Breast epithelium (tissue), 4 donors: ENCODE results near the gene SLC9A3. TPM values are rescaled to one million over a fixed set of nuclear protein-coding genes. Genes with fewer than 3 reads are reported as not detected.

ENCODE experiments used
- DNase-seq, 2 donors: peaks; one replicate each; pipeline ENCODE4 v3.0.0-alpha.2; 2019; ENCODE audit warnings: low spot score in 2 of 2
- H3K27ac ChIP-seq, 2 donors: fragments of 200-600 bp; sonication (generic) in 1 of 2; one replicate each; pipeline ENCODE4 v1.5.1; 2016 to 2019; ENCODE audit warnings: mild to moderate bottlenecking in 1 of 2
- H3K27me3 ChIP-seq, 2 donors: fragments of 200-600 bp; sonication (generic) in 1 of 2; one replicate each; pipeline versions ENCODE4 v1.5.1 to v1.6.0; 2017 to 2019; ENCODE audit warnings: control low read depth in 1 of 2, mild to moderate bottlenecking in 1 of 2
- H3K36me3 ChIP-seq: fragments of 200-600 bp; one replicate; pipeline ENCODE4 v1.5.1; 2019
- H3K4me1 ChIP-seq, 2 donors: fragments of 200-600 bp; sonication (generic); one replicate each; pipeline ENCODE4 v1.5.1; 2016 to 2019; ENCODE audit warnings: control low read depth in 1 of 2
- H3K4me3 ChIP-seq, 3 donors: fragments of 200-600 bp; sonication (generic); 1 replicate in 2 of 3; 2 replicates in 1 of 3; pipeline ENCODE4 v1.5.1; 2016 to 2019; ENCODE audit warnings: mild to moderate bottlenecking in 3 of 3, moderate library complexity in 2 of 3
- H3K9me3 ChIP-seq, 2 donors: fragments of 200-600 bp; sonication (generic) in 1 of 2; one replicate each; pipeline ENCODE4 v1.5.1; 2016 to 2019; ENCODE audit warnings: control low read depth in 1 of 2
- CTCF ChIP-seq, 3 donors: fragments of 450-650 bp; IDR thresholded peaks; one replicate each; pipeline ENCODE4 v1.5.1; 2016 to 2017; ENCODE audit warnings: antibody characterized with exemption in 3 of 3, mild to moderate bottlenecking in 3 of 3, moderate library complexity in 3 of 3
- POLR2A ChIP-seq: fragments of 450-650 bp; IDR thresholded peaks from one replicate; pipeline ENCODE4 v1.6.1; 2016; ENCODE audit warnings: antibody characterized with exemption, mild to moderate bottlenecking, moderate library complexity
- POLR2AphosphoS5 ChIP-seq, 3 donors: sonication (generic); formaldehyde crosslinking; IDR thresholded peaks; one replicate each; pipeline ENCODE4 v1.6.1; 2017; ENCODE audit warnings: antibody characterized with exemption in 3 of 3
- intact Hi-C: fragments of 100-400 bp; cut with DNase I; formaldehyde crosslinking; loops from one replicate; pipeline ENCODE4 v1.15.1; 2023; ENCODE audit warnings: low total_unique reads
- total RNA-seq, 3 donors: library from RNA; depleted of rRNA; stranded (reverse); fragments of >200 nt; gene quantifications; one replicate each; pipeline ENCODE4 v1.1.0, GENCODE V29; 2016

Gene SLC9A3
- total RNA-seq, 3 donors from 2014 or later, result 1.1 to 5.6 (median 2.3) TPM

DNA sequence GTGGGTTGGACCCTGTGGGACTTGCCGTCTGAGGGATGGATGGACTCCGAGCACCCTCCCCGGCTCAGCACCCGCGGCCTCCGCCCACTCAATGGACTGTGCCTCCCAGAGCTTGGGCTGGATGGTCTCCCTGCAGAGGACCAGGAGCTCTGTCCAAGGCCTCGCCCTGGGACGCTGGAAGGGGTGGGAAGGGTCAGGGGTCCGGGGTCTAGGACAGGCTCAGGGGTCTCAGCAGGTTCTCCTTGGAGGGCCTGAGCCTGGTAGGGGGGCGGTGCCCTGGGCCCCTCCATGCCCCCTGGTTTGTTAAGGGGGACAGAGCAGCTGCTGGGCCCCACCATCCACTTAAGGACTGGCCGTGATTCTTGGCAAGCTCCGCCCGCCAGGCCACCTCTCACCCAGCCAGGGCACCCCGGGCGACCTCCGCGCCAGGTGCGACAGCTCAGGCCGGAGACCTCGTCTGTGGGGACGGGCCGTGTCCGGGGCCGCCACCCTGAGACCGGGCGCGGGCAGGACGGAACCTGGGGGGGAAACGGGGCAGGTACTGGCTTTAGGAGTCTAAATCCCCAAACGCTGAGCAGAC lies 52.1 kb downstream of the SLC9A3 start:
- peaks cover 0 to 6% of the 10 kb centered on the region in 2 donors for H3K4me1 ChIP-seq
- H3K4me3 ChIP-seq, result peak overlapping the region; percentile 80 to 95 (median 87)
- H3K9me3 ChIP-seq, result no peaks in the 10 kb centered on the region
- H3K27ac ChIP-seq, result peak overlapping the region; percentile 72 to 73
- intact Hi-C loops, result no loop called here
- no peak for TF ChIP-seq CTCF (IDR thresholded peaks at IDR 0.05)
- no peak for TF ChIP-seq POLR2AphosphoS5 (IDR thresholded peaks at IDR 0.05)
- TF ChIP-seq POLR2A, result no peak
- no peaks in the 10 kb centered on the region for H3K36me3 ChIP-seq
- peaks cover 5 to 26% of the 10 kb centered on the region in 2 donors for H3K27me3 ChIP-seq
- peak in 1 of 2 donors; percentile 52 for DNase-seq

DNA sequence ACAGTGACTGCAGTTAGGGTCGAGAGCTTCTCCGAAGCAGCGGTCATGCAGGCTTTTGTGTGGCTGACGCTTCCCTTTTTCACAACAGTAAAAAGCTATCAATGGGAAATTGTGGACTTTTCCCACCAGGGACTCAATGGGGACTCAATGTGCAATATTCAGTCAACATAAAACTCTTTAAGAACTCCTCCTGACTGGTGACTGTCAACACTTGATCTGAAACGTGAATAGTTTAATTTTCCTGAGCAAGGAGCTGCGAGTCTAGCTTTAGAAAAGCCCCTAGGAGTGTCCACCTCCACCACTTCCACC lies 52.5 kb downstream of the SLC9A3 start:
- Histone ChIP-seq H3K27ac (no peak overlapping the region), H3K4me1 (peaks cover 0 to 6% of the 10 kb centered on the region in 2 donors), H3K9me3 (no peaks in the 10 kb centered on the region), H3K4me3 (peak overlapping the region; percentile 80 to 95 (median 87)), H3K36me3 (no peaks in the 10 kb centered on the region), H3K27me3 (peaks cover 2 to 21% of the 10 kb centered on the region in 2 donors)
- intact Hi-C loops, result no loop called here
- TF ChIP-seq CTCF (IDR thresholded peaks at IDR 0.05), result no peak
- no peak for TF ChIP-seq POLR2AphosphoS5 (IDR thresholded peaks at IDR 0.05)
- no peak for TF ChIP-seq POLR2A
- DNase-seq, result peak in 1 of 2 donors; percentile 19

DNA sequence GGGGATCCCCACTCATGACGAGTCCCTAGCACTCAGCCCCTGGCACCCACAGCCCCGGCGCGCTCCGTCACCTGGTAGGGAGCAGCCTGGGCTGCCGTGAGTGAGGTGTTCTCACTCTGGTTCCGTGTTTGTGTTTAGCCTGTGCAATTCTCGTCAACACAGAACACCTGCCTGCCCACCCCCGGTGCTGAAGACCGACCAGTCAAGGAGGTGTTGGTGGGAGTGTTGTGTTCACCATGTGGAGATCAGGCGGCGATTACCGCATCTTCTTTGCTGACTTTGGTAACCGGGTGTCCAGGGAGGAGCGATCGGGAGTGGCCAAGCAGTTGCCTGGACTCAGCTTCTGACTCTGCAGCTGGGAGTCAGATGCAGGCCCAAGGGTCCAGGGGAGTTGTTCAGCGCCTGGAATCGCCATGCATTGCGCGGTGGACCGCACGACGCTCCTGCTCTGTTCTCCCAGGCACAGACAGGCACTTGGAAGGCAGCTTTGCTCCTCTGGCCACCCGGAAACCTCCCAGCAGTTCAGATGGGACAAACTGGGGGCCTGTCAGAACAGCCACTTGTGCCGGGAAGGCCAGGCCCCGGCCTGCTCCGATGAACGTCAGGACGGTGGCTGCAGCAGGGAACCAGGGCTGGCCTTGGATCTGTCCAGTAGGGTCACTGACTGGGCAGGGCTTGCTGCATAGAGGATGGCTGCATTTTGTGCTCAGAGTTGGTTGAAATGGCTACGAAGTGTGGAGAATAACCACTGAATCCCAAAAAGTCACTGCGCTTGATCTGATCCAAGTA lies 53.1 kb downstream of the SLC9A3 start:
- no peak overlapping the region for H3K27ac ChIP-seq
- TF ChIP-seq POLR2AphosphoS5 (IDR thresholded peaks at IDR 0.05), result no peak
- TF ChIP-seq CTCF (IDR thresholded peaks at IDR 0.05), result no peak
- no peak for TF ChIP-seq POLR2A
- H3K36me3 ChIP-seq, result no peaks in the 10 kb centered on the region
- H3K27me3 ChIP-seq, result peaks cover 0 to 16% of the 10 kb centered on the region in 2 donors
- intact Hi-C loops, result no loop called here
- H3K4me1 ChIP-seq, result peaks cover 0 to under 1% of the 10 kb centered on the region in 2 donors
- no peaks in the 10 kb centered on the region for H3K9me3 ChIP-seq
- peak in 1 of 2 donors; percentile 45 for DNase-seq
- H3K4me3 ChIP-seq, result peak overlapping the region in 1 of 3 donors; percentile 80

DNA sequence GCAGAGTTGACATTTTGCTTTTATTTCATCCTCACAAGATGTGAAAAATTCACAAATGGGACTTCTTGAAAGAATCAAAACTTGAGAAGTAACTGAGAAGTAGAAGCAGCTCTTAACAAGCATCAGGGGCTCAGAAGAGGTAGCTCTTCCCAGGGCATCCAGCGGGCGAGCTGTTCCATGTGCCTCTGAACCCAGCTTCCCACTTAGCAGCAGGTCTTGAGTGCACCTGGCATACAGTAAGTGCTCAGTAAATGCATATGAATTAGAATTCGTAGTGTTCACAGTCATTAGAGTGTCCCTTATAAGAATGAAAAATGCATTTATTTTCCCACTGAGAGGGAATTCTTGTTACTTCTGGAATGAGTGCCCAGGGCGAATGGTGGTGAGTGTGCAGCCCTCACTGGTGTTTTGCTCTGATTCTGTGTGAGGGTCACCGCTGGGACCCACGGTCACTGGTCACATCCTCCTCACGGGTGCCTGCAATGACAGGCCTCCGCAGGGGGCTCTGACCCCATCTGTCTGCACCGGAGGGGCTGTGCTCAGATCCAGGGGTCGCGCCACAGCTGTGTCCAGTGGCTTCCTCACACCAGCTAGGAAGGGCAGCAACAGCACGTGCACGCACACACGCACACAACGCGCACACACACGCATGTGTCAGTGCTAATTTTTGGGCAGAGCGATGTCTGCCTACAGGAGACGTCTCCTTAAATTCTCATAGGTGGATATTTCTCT lies 54.3 kb downstream of the SLC9A3 start:
- Histone ChIP-seq H3K36me3 (no peaks in the 10 kb centered on the region), H3K9me3 (no peaks in the 10 kb centered on the region), H3K4me3 (no peak overlapping the region), H3K4me1 (no peaks in the 10 kb centered on the region), H3K27ac (no peak overlapping the region), H3K27me3 (peaks cover 0 to 3% of the 10 kb centered on the region in 2 donors)
- TF ChIP-seq POLR2AphosphoS5 (IDR thresholded peaks at IDR 0.05), result no peak
- TF ChIP-seq CTCF (IDR thresholded peaks at IDR 0.05), result no peak
- TF ChIP-seq POLR2A, result no peak
- intact Hi-C loops, result no loop called here
- peak in 1 of 2 donors; percentile 47 for DNase-seq

GRCh38 chr5:468401-468800 lies 55.8 kb downstream of the SLC9A3 start:
- Histone ChIP-seq H3K36me3 (no peaks in the 10 kb centered on the region), H3K9me3 (no peaks in the 10 kb centered on the region), H3K4me3 (no peak overlapping the region), H3K27me3 (no peaks in the 10 kb centered on the region), H3K4me1 (no peaks in the 10 kb centered on the region), H3K27ac (no peak overlapping the region)
- peak in 1 of 2 donors; percentile 34 for DNase-seq
- intact Hi-C loops, result no loop called here
- TF ChIP-seq CTCF (IDR thresholded peaks at IDR 0.05), result no peak
- no peak for TF ChIP-seq POLR2A
- no peak for TF ChIP-seq POLR2AphosphoS5 (IDR thresholded peaks at IDR 0.05)
